DMS53 (cell line): ENCODE data around the gene HOXB3.

Source experiments
- DNase-seq: peaks from one replicate; lab custom pipeline; 2025; lab: John Stamatoyannopoulos, UW

The HOXB3 gene

DNA sequence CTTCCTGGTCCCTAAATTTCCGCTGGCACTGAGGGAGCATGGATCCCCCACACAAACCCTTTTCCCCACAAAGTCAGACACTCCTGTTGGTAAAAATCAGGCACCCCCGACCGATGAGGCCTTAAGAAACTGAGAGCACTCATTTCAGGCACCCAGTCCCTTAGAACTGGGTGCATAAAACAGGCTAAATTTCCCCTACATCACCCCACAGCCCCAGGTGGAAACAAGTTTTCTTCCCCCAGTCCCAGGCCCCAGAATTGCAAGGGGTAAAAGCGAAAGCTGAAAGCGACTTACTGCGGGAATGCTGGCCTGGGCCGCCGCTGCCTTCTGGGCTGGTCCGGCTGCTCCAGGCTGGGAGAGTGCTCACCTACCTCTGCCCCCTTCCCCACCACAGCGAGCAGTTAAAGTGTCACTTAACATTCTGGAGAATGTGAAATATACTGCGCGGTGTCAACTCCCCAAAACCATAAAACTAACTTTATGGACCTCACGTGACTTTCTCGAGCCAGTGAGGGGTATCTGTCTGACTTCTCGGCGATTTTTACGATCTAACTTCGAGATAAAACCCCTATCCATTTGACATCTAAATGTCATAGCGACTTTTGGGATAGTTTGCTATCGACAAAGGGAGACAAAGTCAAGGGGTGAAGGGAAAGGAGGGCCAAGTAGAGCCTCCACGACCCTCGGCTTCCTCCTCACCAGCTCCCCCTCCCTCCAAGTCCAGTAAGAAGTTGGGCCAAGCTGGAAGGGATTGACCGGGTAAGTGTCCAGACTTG lies at the start of gene HOXB3:
Gene HOXB3 (minus strand): TSS at position 411 of the 776 bp plus-strand sequence. CDS start 37,767 bp downstream, outside the sequence.
- DNase-seq, result no peak

DNA sequence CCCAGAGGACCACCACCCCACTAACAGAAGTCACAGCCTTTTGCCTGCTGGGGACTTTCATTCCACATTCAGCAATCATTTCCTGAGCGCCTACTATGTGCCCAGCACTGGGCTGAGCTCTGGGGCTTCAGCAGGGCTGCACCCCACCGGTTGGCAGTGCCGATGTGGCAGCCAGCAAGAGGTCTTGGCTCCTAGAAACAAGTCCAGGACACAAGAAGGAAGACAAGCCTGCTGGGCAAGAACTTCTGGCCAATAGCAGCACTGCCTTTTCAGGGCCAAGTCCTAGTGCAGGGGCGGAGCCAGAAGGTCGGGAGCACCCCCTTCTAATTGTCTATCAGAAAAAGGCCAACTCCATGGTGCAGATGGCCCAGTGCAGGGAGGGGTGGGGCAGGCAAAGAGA lies 49.1 kb upstream of the HOXB3 start:
- DNase-seq, result no peak

DNA sequence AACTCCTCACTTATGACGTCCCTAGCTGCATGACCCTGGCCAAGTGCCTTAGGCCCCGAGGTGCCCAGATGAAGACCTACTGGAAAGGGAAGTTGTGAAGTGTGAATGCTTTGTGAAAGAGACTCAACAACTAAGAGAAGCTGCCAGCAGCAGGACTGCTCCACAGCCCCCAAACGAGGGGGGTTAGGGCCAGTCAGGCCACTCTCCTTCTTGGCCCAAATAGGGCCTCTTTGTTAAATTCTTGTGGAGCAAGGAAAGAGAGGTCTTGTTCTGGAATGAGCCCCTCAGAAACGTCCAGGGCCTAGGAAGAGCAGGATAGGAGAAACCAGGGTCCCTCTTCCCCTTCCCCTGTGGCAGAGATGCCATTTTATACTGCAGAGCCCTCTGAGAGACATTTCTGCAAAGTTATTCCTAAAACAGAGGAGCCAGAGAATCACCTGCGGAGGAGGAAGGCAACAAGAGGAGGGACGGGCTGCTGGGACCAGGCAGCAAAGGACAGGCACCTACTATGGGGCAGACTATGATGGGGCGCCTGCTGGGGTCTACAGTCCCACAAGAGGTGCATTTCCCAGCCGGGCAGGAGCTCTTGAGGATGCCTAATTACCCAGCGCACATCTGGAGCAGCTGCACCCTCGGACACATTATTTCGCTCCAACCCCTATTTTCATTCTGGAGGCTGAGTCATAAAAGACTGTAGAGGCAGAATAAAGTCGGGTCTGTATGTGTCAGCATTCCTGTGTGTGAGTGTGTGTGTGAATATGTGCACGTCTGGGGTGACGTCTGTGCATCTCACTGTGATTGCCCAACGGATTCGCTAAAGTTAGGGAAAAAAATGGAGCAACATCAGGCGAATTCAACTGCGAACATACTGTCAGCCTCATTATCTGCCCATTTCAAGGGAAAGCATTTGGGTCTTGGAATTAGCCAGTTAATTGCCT lies 47.6 kb upstream of the HOXB3 start:
- no peak for DNase-seq

DNA sequence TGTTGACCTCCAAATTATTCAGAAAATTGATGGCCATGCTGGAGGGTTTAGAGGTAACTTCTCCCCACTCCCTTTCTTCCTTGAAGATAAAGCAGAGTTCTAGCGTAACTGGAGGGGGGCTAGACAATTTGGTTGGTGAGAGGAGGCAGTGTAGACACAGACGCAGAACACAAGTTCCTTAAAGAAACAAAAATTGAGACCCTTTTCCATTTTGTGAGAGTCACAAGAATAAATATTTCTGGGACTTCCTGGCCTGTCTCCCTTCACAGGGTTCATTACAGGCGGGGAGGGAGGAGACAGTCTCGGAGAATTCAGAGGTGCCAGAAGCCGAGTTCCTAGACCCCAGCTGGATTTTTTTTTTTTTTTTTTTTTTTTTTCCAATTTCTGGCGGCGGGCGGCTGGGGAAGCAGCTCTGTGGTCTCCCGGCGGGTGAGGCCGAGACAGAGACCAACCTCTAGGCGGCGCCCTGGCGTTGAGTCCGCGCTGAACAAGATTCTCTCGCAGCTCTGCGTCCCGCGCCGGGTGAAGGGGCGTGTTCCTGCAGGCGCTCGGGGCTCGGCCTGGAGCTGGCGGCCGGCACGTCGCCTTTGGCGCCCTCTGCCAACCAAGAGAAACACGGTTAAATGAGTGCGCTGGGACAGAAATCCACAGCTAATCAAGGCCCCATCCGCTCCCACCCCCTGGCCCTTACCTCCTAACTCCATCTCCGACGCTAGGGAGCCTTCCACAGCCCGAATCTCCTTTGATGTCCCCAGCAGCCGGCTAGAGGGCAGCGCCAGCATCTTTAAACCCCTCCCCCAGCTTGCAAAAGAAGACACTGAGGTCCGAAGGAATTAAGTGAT lies 46.4 kb upstream of the HOXB3 start:
- peak; percentile 81 for DNase-seq

DNA sequence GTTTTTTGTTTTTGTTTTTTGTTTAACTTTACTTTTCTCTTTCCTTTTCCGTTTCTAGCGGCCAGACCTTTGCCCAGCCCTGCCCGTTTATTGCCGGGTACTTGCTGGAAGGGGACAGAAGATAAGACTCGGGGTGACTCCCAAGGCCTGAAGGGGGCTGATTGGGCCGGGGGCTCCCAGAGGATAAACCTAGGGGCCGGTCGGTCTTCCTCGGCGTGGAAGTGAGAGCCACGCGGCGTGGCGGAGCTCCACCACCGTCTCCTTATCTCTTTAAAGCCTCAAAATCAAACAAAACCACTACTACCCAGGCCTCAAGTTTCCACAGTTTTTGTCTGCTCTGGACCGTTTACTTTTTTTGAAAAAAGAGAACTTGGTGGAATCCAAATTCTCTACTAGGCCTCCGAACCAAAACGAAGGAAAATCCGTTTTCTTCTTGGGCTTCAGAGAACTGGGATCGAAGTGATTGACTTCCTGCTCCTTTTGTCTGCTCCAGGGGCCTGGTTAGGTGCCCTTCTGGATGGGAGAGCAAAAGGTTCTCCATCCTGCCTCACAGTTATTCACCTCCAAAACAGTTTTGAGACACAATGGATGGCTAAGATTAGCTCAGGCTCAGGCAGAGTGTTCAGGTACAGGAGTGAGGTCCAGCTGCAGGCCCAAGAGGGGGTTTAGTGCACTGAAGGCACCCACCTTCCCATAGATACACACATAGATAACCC lies 44.6 kb upstream of the HOXB3 start:
- DNase-seq, result no peak

DNA sequence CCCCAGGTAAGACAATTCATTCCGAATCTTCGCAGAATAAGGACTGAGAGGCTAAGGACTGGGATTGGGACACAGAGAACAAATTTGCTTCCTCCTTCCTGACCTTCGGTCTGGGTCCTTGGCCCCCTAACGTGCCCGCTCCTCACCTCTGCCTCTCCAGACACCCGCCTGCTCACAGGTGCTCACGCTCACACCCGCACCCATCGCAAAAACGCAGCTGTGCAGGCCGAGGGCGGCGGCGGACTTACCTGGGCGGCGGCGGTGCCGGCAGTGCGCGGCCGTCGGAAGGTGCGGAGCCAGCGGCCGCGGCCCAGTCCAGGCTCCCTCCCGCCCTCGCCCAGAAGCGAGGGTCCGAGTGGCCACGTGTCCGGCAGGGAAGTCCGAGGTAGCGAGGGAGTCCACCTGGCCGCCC lies 43.2 kb upstream of the HOXB3 start:
- no peak for DNase-seq

DNA sequence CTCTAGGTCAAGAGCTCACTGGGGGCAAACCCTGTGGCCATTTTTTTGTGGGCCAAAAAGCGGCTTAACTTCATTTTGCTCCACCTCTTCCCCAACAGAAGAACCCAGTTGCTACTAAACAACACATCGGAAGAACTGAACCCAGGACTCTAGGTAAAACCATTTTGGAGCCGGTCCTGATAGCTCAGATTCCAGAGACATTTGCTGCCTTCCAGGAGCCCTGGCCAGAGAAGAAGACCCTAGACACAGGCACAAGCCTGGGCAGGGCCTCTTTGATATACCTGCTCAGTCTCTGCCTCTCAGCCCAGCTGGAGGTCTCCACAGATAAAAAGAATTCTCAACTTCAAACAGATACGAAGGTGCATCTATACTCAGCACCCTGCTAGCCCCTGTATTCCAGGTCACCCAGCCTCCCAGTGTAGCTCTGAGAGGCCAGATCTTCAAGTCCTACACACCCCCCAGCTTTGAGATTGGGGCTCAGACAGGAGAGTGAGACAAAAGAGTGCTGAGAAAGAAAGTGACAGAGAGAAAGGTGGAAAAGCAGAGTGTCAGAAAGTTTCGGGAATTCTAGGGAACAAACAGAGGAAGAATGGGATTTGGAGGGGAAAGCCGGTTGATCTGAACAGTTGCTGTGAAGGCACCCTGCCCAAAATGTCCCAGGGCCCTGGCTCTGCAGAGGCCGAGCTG lies 42.7 kb upstream of the HOXB3 start:
- no peak for DNase-seq

DNA sequence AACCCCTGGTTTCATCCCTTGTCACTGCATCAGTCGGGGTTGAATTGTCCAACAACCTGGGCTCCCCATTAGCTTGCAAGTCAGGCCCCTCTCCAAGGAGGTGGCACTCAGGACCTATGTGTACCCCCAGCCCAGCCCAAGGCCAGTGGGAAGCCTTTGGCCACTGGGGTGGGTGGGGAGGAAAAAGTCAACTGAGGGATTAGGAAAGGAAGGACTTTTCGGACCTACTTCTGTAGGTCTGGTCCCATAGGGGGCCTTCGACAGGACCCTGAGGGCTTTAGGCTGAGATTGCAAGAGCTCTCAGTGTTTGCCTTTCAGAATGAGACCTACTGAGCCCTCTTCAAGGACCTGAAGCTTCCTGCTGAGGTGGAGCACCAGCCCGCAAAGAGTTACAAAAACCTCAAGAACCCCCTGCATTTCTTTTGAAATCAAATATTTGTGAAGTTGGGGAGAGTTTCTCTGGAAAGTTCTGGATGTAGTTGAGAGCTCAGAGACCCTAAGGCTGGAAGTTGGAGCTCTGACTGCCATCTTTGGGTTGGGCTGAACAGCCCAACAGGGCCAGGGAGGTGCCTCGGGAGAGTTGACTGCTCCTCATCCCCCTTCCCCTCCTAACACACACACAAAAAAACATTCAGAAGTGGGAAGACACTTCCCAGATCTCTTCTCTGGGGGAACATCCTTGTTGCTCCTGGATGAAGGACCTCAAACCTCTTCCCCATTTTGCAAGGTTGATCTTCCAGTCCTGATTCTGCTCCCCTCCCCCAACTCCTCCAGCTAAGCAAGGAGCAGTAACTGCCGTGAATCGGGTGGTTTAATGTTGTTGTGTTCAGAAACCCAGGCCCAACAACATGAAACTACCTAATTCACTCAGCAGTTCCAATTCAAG lies 41.9 kb upstream of the HOXB3 start:
- DNase-seq, result no peak

DNA sequence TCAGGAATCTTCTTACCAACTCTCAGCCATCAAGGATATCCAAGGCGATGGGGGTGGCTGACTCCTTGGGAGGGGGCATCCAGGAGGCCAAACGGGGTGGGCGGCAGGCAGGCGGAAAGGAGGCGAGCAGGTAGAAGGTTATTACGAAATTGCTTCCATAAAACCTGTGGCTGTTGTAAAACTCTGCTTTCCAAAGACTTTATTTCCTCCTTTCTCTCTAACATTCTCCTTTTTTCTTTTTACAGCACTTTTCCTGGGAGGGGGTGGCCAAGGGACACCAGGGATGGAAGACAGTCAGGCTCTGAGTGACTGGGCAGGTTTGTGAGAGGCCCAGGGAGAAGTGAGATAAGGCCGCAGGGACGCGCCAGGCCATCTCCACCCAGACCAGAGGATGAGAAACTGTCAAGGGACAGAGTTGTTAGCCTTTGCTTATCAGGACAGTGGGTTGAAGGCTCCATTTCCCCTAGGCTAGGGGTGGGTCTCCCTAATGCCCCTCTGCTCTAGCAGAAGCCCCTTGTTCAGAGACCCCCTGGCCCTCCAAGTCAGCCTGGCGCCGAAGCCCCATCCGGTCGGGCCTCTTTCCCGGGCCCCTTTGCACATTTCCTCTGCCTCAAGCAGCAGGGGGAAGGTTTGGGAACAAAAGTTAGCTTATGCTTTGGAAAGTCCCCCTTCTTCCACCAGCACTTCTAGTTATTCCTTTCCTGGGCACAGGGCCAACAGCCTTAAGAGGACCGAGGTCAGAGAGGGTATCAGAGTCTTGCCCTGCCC lies 41.1 kb upstream of the HOXB3 start:
- no peak for DNase-seq

DNA sequence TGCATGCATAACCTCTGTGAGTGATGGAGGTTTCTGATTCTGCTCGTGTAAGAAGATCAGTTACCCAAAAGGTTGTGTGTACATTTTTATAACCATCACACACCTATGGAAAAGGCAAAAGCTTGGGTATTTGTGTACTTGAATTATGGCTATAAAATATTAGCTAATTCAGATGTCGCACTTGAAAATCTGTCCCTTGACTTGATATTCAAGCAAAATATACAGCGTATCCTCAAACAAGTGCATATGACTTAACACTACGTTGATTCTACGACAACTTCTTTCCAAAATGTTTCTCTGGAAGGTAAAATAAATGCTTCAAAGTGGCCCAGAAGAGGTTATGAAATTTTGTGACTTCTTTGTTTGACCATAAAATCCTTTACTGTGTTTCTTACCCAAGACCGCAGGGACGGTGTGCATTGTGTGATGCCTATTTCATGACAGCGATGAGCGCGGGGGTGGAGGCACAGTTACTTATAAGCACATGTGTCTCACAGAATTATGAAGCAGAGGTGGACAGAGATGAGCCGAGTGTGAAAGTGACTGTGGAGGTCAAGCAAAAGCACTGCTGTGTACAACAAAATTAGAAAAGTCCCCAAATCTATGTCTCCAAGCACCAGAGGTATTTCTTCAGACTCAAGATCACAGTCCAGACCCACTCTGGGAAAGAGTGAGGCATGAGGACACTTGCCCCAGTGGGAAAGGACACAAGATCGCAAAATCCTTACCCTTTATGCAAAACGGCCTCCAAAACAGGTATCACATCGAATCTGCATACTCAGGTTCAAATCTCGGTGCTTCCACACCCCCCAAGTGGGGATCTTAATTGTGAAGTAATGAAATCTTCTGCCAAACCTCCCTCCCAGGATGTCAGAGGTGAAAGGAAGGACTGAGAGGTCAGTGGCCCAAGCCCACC lies 40.2 kb upstream of the HOXB3 start:
- no peak for DNase-seq

DNA sequence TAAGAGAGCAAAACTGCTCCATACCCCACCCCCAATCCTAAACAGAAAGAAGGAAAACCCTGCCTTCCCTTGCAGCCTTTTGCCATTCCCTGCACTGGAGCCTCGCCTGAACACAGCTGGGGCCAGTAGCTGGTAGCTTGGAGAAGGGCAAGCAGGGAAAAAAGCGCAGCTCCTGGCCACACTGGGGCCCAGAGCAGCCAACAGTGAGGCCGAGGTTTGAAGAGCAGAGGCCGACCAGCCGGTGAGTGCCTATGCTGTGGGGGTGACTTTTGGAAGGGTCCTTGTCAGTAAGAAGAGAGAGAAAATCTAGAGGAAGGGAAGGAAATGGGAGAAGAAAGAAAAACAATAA lies 39.3 kb upstream of the HOXB3 start:
- DNase-seq, result no peak

DNA sequence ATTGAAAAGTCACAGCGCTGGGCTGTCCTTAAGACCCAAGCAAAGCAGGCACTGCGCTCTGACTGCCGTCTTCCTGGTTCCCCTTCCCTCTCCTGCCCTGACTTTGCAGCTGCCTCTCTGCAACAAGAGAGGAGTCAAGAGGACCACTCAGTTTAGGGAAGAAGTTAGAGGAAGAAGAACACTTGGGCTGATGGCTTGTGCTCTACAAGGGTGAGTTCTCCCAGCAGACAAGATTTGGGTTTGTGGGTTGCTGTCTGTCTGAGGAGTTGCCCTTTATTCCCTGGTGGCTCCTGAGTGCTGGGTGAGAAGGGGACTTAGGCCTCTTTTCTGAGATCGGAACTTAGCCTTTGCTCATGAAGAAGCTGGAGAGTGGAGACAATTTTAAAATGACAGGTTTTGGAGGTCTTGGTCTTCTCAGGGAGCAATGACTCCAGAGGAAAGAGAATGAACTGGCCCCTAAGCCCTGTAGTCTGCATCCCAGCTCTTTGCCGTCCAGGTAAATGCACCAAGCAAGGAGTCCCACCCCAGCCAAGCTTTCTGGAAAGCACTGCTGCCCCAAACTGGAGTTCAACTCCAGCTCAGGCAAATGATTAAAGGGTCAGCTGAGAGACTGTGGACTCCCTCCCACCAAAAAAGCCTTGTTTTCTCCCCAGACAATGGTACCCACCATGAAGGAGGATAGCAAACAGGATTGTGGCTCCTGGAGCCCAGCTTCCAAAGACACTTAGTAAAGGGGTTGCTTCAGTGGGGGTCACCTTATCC lies 38.8 kb upstream of the HOXB3 start:
- no peak for DNase-seq

DNA sequence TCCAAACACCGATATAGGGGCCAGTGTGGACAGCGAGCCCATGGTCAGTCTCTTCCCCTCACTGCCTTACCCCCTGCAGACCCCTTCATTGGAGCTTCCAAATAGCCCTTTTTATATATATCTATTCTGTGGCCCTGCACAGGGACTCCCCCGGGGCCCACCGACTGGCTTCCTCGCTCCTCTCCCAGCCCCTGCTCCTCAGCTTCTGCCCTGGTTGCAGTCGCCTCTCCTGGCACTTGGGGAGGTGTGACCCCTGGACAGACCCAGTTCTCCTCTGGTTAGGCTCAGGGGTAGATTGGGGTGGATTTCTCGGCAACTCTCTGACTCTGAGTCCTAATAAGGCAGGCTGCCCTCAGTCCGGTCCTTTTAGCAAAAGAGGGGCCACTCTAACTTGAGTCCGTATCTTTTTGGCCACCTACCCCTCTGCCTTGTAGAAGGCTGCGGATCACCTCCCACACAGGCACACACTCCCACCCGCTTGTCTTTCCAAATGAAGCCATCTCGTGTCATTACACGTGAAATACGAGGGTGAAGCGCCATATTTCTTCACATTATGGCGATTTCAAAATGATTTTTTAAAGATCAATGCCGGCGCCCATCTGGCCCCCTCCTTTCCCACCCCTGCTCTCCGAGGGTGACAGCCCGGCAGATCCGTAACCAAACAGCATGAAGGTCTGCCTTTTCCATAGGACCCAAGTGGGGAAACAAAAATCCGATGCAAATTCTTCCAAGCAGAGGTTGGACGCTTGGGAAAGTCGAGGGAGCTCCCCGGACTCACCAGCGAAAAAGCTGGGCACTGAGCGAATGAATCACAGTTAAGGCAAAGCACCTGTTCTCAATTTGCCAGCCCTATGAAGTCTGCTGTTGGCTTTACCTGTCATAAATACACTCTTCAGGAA lies 37.8 kb upstream of the HOXB3 start:
- DNase-seq, result no peak

DNA sequence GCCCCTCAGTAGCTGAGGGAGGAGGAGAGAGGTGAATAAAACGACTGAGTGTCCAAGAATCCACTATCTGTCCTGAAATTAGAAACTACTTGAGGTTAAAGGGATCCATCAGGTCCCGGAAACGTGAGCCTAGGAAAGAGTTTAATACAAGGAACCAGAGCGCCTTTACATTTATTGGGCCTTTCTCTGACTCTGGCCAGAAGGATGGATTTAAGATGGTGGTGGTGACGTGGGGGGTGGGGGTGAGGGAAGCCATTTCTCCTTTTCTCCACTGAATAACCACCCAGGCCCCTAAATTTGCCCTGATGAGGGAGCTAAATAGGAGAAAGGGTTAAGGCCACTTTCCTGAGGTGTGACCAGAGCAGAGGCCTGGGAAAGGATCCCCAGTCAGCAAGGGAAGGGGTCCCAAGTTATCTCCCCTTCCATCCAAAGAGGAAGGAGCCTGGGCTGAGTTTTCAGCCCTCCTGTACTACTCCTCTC lies 37.1 kb upstream of the HOXB3 start:
- DNase-seq, result no peak

DNA sequence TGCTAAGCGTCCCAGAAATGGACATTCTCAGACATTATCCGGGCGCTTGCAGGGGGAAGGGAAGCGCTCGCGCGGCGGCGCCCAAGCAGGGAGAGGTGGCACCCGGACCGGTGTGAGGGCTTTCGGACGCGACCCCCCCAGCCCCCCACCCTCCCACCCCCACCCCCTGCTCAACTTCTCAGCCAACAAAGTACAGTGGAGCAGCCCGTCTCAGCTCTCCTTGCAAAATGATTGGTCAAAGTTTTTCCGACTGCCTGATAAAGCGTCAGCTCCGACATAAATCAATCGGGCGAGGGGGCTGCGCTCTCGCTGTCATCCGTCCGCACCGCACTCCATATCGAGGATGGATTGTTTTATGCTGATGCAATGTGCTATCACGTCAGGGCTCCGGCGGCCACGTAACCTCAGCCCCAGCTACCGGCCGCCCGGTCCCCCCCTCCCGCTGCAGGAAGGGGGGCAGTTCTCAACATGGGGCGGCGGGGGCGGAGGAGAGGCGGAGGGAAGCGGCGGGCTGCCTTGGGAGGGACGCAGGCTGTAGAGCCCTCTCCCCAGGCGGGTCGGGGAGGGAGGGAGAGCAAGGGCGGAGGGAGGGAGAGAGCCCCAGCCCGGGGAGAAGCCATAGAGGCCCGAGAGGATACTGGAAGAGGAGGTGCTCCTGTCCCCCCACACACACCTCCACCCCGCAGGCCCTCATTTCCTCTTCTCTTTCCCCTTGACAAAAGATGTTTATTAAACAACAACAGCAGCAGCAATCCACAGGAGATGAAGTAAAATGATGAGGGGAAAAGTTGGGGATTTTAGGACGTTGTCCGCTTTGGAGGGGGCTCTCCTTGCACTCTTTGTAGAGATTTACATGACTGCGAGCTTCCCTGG lies 36.4 kb upstream of the HOXB3 start, which contains the start of gene HOXB9:
Gene HOXB9 (minus strand): TSS at position 114 of the 873 bp plus-strand sequence. CDS start 89 bp downstream, at position 25.
- no peak for DNase-seq
